Astrocyte (in vitro differentiated cells and primary cell): ENCODE data around the gene TBPL1. TPM values are rescaled to one million over a fixed set of nuclear protein-coding genes. Genes with fewer than 3 reads are reported as not detected.

ENCODE experiments used
- DNase-seq: peaks from one replicate; pipeline ENCODE4 v3.0.0-alpha.2; 2010; ENCODE audit warnings: low read depth
- FAIRE-seq: peaks from 2 replicates; lab custom pipeline; 2011; peaks lifted over from hg19 to GRCh38; lab: Jason Lieb, UNC
- H2AFZ ChIP-seq: 2 replicates; pipeline ENCODE4 v1.6.0; 2012; ENCODE audit warnings: low read depth, low read length, inconsistent platforms
- H3K27ac ChIP-seq: 2 replicates; pipeline ENCODE4 v1.5.1; 2011; ENCODE audit warnings: low read depth, low read length, inconsistent platforms
- H3K27me3 ChIP-seq: 2 replicates; pipeline ENCODE4 v1.6.0; 2011; ENCODE audit warnings: low read length, inconsistent platforms; ENCODE audit not compliant: insufficient read depth
- H3K36me3 ChIP-seq: 2 replicates; pipeline ENCODE4 v1.5.1; 2011; ENCODE audit warnings: low read length, inconsistent platforms; ENCODE audit not compliant: insufficient read depth
- H3K4me1 ChIP-seq: 2 replicates; pipeline ENCODE4 v1.5.1; 2011; ENCODE audit warnings: low read length, inconsistent platforms; ENCODE audit not compliant: insufficient read depth
- H3K4me2 ChIP-seq: 2 replicates; pipeline ENCODE4 v1.6.0; 2012; ENCODE audit warnings: low read length, inconsistent platforms
- H3K4me3 ChIP-seq: 2 replicates; pipeline ENCODE4 v1.5.1; 2011; ENCODE audit warnings: low read depth, mild to moderate bottlenecking, low read length, inconsistent platforms; ENCODE audit not compliant: insufficient read depth
- H3K79me2 ChIP-seq: 2 replicates; pipeline ENCODE4 v1.6.0; 2012; ENCODE audit warnings: mild to moderate bottlenecking, low read length, inconsistent platforms; ENCODE audit not compliant: insufficient read depth
- H3K9ac ChIP-seq: 2 replicates; pipeline ENCODE4 v1.6.0; 2012; ENCODE audit warnings: mild to moderate bottlenecking, low read length, inconsistent platforms
- H3K9me3 ChIP-seq: 2 replicates; pipeline ENCODE4 v1.5.1; 2012; ENCODE audit warnings: low read depth, mild to moderate bottlenecking, low read length, inconsistent platforms; ENCODE audit not compliant: insufficient read depth
- H4K20me1 ChIP-seq: 2 replicates; pipeline ENCODE4 v1.6.0; 2012; ENCODE audit warnings: low read length, inconsistent platforms; ENCODE audit not compliant: insufficient read depth
- H3K27ac Mint-ChIP-seq: one replicate; pipeline ENCODE4 v1.8.0; 2021; ENCODE audit warnings: mild to moderate bottlenecking, mixed read lengths; ENCODE audit not compliant: unreplicated experiment
- H3K27me3 Mint-ChIP-seq: one replicate; pipeline ENCODE4 v1.8.0; 2021; ENCODE audit warnings: low read depth, mixed read lengths; ENCODE audit not compliant: unreplicated experiment
- H3K36me3 Mint-ChIP-seq: one replicate; pipeline ENCODE4 v1.8.0; 2021; ENCODE audit warnings: low read depth, mixed read lengths; ENCODE audit not compliant: unreplicated experiment
- H3K4me1 Mint-ChIP-seq: one replicate; pipeline ENCODE4 v1.8.0; 2021; ENCODE audit warnings: low read depth, mixed read lengths; ENCODE audit not compliant: unreplicated experiment
- H3K4me3 Mint-ChIP-seq: one replicate; pipeline ENCODE4 v1.8.0; 2021; ENCODE audit warnings: mild to moderate bottlenecking, moderate library complexity, mixed read lengths; ENCODE audit not compliant: unreplicated experiment
- H3K9me3 Mint-ChIP-seq: one replicate; pipeline ENCODE4 v1.8.0; 2021; ENCODE audit warnings: mild to moderate bottlenecking, mixed read lengths; ENCODE audit not compliant: unreplicated experiment
- EZH2 ChIP-seq: IDR thresholded peaks from 2 replicates; pipeline ENCODE4 v1.6.1; 2012; ENCODE audit warnings: mild to moderate bottlenecking, low read length, inconsistent platforms; ENCODE audit not compliant: insufficient read depth
- total RNA-seq: library from RNA; stranded (reverse); gene quantifications from 2 replicates; pipeline ENCODE4 v1.2.1, GENCODE V29; 2021
- TF ChIP-seq, protein P1 (sequence below): IDR thresholded peaks from 2 replicates; pipeline ENCODE4 v1.5.1; 2011; ENCODE audit warnings: low read depth, mild to moderate bottlenecking, inconsistent platforms, low read length, moderate library complexity; ENCODE audit not compliant: insufficient read depth

TBPL1 gene
- total RNA-seq, 1 donor from 2014 or later = 54.0 TPM

DNA sequence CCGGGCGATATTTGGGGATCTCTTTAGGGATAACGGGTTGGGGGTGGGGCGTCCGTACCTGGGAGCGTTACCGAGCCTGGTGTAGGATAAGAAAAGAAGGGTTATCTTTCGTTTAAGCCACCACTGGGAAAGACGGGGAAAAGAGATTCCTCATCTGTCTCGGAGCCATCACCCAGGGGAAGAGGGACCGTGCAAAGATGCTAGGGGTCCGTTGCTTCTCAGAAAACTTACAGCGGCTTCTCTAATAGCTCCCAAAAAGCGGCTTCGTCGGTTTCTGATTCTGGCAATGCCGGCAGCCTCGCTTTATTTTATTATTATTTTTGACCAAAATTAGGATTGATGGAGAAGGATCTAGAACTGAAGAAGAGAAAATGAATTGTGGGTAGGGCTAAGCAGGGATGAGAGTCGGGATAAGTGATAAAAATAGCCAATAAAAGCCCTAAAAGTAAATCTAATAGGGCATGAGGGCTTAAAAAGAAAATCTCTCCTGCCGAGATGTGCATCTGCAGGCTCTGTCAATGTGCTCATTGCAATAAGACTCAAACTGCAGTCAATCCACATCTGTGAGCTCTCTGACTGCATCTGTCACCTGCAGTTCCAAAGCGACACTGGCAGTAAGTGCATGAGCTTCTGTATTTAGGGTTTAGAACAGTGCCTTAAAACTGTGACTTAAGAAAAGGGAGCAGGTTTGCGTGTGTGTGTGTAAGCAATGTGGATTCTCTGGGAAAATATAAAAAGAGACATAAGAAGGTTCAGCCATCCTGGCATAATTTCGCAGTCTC lies 801 bp downstream of the TBPL1 start:
- no peak for DNase-seq
- Mint-ChIP-seq H3K27me3 (no peaks in the 10 kb centered on the region), H3K4me3 (peak overlapping the region; percentile 94), H3K9me3 (no peaks in the 10 kb centered on the region), H3K4me1 (peaks cover 18% of the 10 kb centered on the region), H3K27ac (peak overlapping the region; percentile 72), H3K36me3 (no peaks in the 10 kb centered on the region)
- Histone ChIP-seq H2AFZ (peak overlapping the region; percentile 85), H3K27ac (peak overlapping the region; percentile 91), H3K4me1 (peaks cover 19% of the 10 kb centered on the region), H3K4me2 (peak overlapping the region; percentile 98), H3K9me3 (no peaks in the 10 kb centered on the region), H3K27me3 (no peaks in the 10 kb centered on the region), H3K36me3 (no peaks in the 10 kb centered on the region), H3K9ac (peak overlapping the region; percentile 89), H4K20me1 (peaks cover 46% of the 10 kb centered on the region), H3K79me2 (peaks cover 58% of the 10 kb centered on the region), H3K4me3 (peak overlapping the region; percentile 83)
- no peak for FAIRE-seq
- TF ChIP-seq, protein P1, sequence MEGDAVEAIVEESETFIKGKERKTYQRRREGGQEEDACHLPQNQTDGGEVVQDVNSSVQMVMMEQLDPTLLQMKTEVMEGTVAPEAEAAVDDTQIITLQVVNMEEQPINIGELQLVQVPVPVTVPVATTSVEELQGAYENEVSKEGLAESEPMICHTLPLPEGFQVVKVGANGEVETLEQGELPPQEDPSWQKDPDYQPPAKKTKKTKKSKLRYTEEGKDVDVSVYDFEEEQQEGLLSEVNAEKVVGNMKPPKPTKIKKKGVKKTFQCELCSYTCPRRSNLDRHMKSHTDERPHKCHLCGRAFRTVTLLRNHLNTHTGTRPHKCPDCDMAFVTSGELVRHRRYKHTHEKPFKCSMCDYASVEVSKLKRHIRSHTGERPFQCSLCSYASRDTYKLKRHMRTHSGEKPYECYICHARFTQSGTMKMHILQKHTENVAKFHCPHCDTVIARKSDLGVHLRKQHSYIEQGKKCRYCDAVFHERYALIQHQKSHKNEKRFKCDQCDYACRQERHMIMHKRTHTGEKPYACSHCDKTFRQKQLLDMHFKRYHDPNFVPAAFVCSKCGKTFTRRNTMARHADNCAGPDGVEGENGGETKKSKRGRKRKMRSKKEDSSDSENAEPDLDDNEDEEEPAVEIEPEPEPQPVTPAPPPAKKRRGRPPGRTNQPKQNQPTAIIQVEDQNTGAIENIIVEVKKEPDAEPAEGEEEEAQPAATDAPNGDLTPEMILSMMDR = no peak
- no peak for TF ChIP-seq EZH2

DNA sequence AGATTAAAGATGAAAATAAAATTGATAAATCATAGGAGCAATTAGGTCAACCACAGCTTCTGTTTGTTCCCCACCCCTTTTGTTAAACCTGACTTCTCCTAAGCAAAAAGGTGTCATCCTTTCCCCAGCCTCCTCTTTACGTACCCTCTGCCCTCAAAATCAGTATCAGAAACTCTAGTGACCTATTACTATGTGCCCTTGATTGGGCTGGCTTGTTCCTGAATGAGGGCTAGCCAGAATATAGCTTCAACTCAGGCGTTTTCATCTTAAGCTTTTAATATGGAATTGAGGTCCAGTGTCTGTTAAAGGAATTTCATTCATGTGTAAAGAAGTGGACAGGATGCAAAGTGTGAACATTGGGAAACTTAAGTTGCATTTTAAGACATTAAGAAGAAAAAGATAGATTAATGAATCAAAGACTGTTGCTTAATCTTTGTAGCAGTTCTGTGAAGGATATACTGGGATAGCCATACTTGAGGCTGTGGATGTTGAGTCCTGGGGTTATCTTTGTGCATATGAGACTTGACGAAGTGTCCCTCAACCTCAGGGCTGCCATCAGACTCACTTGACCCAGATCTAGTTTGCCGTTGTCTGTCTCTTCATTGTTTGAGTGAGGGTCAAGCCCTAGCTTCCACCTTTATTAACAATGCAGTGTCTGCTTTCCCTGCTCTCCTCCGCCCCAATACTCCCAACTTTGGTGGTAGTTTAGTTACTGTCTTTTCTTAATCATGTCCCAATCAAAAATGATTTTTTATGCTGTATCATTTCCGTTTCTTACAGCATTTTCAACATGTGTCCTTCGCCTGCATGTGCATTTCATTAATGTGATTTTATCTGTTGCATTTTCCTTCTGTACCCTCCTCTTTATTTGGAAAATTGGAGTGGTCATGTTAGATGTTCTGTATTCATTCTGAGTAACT lies 1.9 kb downstream of the TBPL1 start:
- peaks cover 68% of the 10 kb centered on the region for H3K79me2 ChIP-seq
- no peak overlapping the region for H2AFZ ChIP-seq
- H3K9ac ChIP-seq = peak overlapping the region; percentile 89
- Mint-ChIP-seq H3K9me3 (no peaks in the 10 kb centered on the region), H3K27me3 (no peaks in the 10 kb centered on the region), H3K36me3 (no peaks in the 10 kb centered on the region), H3K4me3 (peak overlapping the region; percentile 94), H3K27ac (peak overlapping the region; percentile 48), H3K4me1 (peaks cover 18% of the 10 kb centered on the region)
- peaks cover 54% of the 10 kb centered on the region for H4K20me1 ChIP-seq
- H3K9me3 ChIP-seq = no peaks in the 10 kb centered on the region
- TF ChIP-seq, protein P1 = no peak
- TF ChIP-seq EZH2 = no peak
- no peaks in the 10 kb centered on the region for H3K36me3 ChIP-seq
- H3K27ac ChIP-seq = no peak overlapping the region
- DNase-seq (no peak), FAIRE-seq (no peak)
- H3K4me1 ChIP-seq = peaks cover 19% of the 10 kb centered on the region
- no peaks in the 10 kb centered on the region for H3K27me3 ChIP-seq
- peak overlapping the region; percentile 98 for H3K4me2 ChIP-seq
- no peak overlapping the region for H3K4me3 ChIP-seq
